Measurements from ENCODE around the gene CFAP410.

DNA sequence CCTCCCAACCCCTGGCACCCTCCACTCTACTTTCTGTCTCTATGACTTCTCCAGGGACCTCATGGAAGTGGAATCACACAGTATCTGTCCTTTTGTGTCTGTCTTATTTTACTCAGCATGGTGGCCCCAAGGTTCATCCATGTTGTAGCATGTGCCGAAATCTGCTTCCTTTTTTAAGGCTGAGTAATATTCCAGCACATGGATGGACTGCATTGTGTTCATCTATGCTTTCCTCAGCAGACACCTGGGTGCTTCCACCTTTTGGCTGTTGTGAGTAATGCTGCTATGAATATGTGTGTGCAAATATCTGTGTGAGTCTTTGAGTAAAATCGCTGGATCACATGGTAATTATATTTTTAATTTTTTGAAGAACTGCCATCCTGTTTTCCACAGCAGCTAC lies 40.9 kb downstream of the CFAP410 start:
- no peak for TF ChIP-seq CTCF (IDR thresholded peaks at IDR 0.05; ENCODE audit: low read length)
- no peak for TF ChIP-seq EZH2 (IDR thresholded peaks at IDR 0.05; ENCODE audit: borderline replicate concordance, low read length)
